GM19193 (cell line): ENCODE data around the gene DCLRE1A.

ENCODE experiments used
- POLR2A ChIP-seq: IDR thresholded peaks from 4 replicates; pipeline ENCODE4 v1.6.1; 2011; ENCODE audit not compliant: insufficient read depth, insufficient read length; ENCODE audit errors: extremely low read depth

DCLRE1A gene

GRCh38 chr10:113823389-113823788, 30.5 kb downstream of the DCLRE1A start:
- TF ChIP-seq POLR2A = no peak

- TF ChIP-seq POLR2A = no peak
These were observed 31.7 kb downstream of the DCLRE1A start for GRCh38 chr10:113822174-113822573.

GRCh38 chr10:113820507-113820906, 33.4 kb downstream of the DCLRE1A start:
- TF ChIP-seq POLR2A = no peak

- no peak for TF ChIP-seq POLR2A
These were observed 33.9 kb downstream of the DCLRE1A start for GRCh38 chr10:113819989-113820388.

GRCh38 chr10:113808168-113808567, 45.7 kb downstream of the DCLRE1A start:
- no peak for TF ChIP-seq POLR2A

- TF ChIP-seq POLR2A = no peak
These were observed 47.4 kb downstream of the DCLRE1A start for GRCh38 chr10:113806503-113806902.

GRCh38 chr10:113802997-113803396, 50.9 kb downstream of the DCLRE1A start:
- no peak for TF ChIP-seq POLR2A

GRCh38 chr10:113801569-113801968, 52.3 kb downstream of the DCLRE1A start:
- no peak for TF ChIP-seq POLR2A

GRCh38 chr10:113791691-113792090, 62.2 kb downstream of the DCLRE1A start:
- TF ChIP-seq POLR2A = no peak

GRCh38 chr10:113788604-113789083, 65.2 kb downstream of the DCLRE1A start:
- TF ChIP-seq POLR2A = no peak
